ENCODE data around the gene CLIC1. TPM values are rescaled to one million over a fixed set of nuclear protein-coding genes. Genes with fewer than 3 reads are reported as not detected.

Gene CLIC1
- total RNA-seq, 4 donors from 2014 or later = 191 to 427 (median 276) TPM

- Histone ChIP-seq H3K4me1 (peaks cover 0 to 15% (median 1%) of the 10 kb centered on the region in 3 donors), H3K36me3 (peaks cover 0 to 25% of the 10 kb centered on the region in 2 donors), H3K27me3 (no peaks in the 10 kb centered on the region), H3K27ac (no peak overlapping the region), H3K9me3 (no peaks in the 10 kb centered on the region), H3K4me3 (no peak overlapping the region)
- ATAC-seq = no peak
- TF ChIP-seq POLR2A (IDR thresholded peaks at IDR 0.05) (no peak), POLR2AphosphoS5 (IDR thresholded peaks at IDR 0.05) (no peak)
- 92 to 94% methylated on average over 6 to 7 of the region's 8 CpGs for WGBS, 2 donors (ENCODE audit: low coverage in 1 of 2)
These were observed 25.0 kb upstream of the CLIC1 start for GRCh38 chr6:31761343-31761742.

- TF ChIP-seq EP300 (IDR thresholded peaks at IDR 0.05) = no peak
- no peak for TF ChIP-seq POLR2AphosphoS5 (IDR thresholded peaks at IDR 0.05)
- Histone ChIP-seq H3K4me3 (no peak overlapping the region), H3K36me3 (peaks cover 0 to 25% of the 10 kb centered on the region in 2 donors), H3K9me3 (no peaks in the 10 kb centered on the region), H3K4me1 (peaks cover 0 to 10% (median 0%) of the 10 kb centered on the region in 3 donors), H3K27me3 (no peaks in the 10 kb centered on the region), H3K27ac (no peak overlapping the region)
- WGBS, 2 donors (ENCODE audit: low coverage in 1 of 2) = 95 to 96% methylated on average over 3 to 4 of the region's 5 CpGs
- no peak for ATAC-seq
These were observed 24.5 kb upstream of the CLIC1 start for GRCh38 chr6:31760790-31761189.

GRCh38 chr6:31758281-31758680 lies 22.0 kb upstream of the CLIC1 start:
- no peak for ATAC-seq
- H3K36me3 ChIP-seq = peaks cover 0 to 25% of the 10 kb centered on the region in 2 donors
- peaks cover 0 to 2% (median 0%) of the 10 kb centered on the region in 3 donors for H3K4me1 ChIP-seq
- H3K27ac ChIP-seq = no peak overlapping the region
- 100% methylated on average over 1 to 2 of the region's 2 CpGs for WGBS, 2 donors (ENCODE audit: low coverage in 1 of 2)
- H3K27me3 ChIP-seq = no peaks in the 10 kb centered on the region
- H3K4me3 ChIP-seq = no peak overlapping the region
- TF ChIP-seq POLR2A (IDR thresholded peaks at IDR 0.05) (no peak), POLR2AphosphoS5 (IDR thresholded peaks at IDR 0.05) (no peak), EP300 (IDR thresholded peaks at IDR 0.05) (no peak)
- TF ChIP-seq, protein P1, sequence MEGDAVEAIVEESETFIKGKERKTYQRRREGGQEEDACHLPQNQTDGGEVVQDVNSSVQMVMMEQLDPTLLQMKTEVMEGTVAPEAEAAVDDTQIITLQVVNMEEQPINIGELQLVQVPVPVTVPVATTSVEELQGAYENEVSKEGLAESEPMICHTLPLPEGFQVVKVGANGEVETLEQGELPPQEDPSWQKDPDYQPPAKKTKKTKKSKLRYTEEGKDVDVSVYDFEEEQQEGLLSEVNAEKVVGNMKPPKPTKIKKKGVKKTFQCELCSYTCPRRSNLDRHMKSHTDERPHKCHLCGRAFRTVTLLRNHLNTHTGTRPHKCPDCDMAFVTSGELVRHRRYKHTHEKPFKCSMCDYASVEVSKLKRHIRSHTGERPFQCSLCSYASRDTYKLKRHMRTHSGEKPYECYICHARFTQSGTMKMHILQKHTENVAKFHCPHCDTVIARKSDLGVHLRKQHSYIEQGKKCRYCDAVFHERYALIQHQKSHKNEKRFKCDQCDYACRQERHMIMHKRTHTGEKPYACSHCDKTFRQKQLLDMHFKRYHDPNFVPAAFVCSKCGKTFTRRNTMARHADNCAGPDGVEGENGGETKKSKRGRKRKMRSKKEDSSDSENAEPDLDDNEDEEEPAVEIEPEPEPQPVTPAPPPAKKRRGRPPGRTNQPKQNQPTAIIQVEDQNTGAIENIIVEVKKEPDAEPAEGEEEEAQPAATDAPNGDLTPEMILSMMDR (IDR thresholded peaks at IDR 0.05) = no peak
- H3K9me3 ChIP-seq = no peaks in the 10 kb centered on the region

- no peaks in the 10 kb centered on the region for H3K4me1 ChIP-seq
- 32 to 56% methylated on average over 6 of the region's 8 CpGs for WGBS, 2 donors (ENCODE audit: low coverage in 1 of 2)
These were observed 16.5 kb upstream of the CLIC1 start for GRCh38 chr6:31752739-31753319.

GRCh38 chr6:31750411-31751022 lies 14.2 kb upstream of the CLIC1 start:
- 84 to 98% methylated on average over 6 to 7 of the region's 7 CpGs for WGBS, 2 donors (ENCODE audit: low coverage in 1 of 2)
- H3K36me3 ChIP-seq = no peaks in the 10 kb centered on the region
- no peak overlapping the region for H3K27ac ChIP-seq
- no peaks in the 10 kb centered on the region for H3K9me3 ChIP-seq
- TF ChIP-seq POLR2AphosphoS5 (IDR thresholded peaks at IDR 0.05) (no peak), EP300 (IDR thresholded peaks at IDR 0.05) (no peak)
- peaks cover 0 to 11% (median 0%) of the 10 kb centered on the region in 3 donors for H3K4me1 ChIP-seq
- no peak for ATAC-seq
- H3K4me3 ChIP-seq = no peak overlapping the region
- H3K27me3 ChIP-seq = no peaks in the 10 kb centered on the region

More at GRCh38 chr6:31752739-31753319, 16.5 kb upstream of the CLIC1 start:
- ATAC-seq = no peak
- Histone ChIP-seq H3K36me3 (no peaks in the 10 kb centered on the region), H3K4me3 (no peak overlapping the region), H3K9me3 (no peaks in the 10 kb centered on the region), H3K27ac (no peak overlapping the region), H3K27me3 (no peaks in the 10 kb centered on the region)
- no peak for TF ChIP-seq EP300 (IDR thresholded peaks at IDR 0.05)
- TF ChIP-seq, protein P1 (IDR thresholded peaks at IDR 0.05) = no peak
- TF ChIP-seq POLR2A (IDR thresholded peaks at IDR 0.05) = no peak
- no peak for TF ChIP-seq POLR2AphosphoS5 (IDR thresholded peaks at IDR 0.05)

- Histone ChIP-seq H3K4me1 (peaks cover 0 to 11% (median 0%) of the 10 kb centered on the region in 3 donors), H3K27ac (no peak overlapping the region), H3K9me3 (no peaks in the 10 kb centered on the region), H3K4me3 (no peak overlapping the region), H3K36me3 (no peaks in the 10 kb centered on the region), H3K27me3 (no peaks in the 10 kb centered on the region)
- no peak for TF ChIP-seq EP300 (IDR thresholded peaks at IDR 0.05)
- TF ChIP-seq, protein P1 (IDR thresholded peaks at IDR 0.05) = no peak
- no peak for TF ChIP-seq POLR2AphosphoS5 (IDR thresholded peaks at IDR 0.05)
- TF ChIP-seq POLR2A (IDR thresholded peaks at IDR 0.05) = no peak
- WGBS, 2 donors (ENCODE audit: low coverage in 1 of 2) = 80 to 90% methylated on average over 2 to 5 of the region's 8 CpGs
- no peak for ATAC-seq
These were observed 13.1 kb upstream of the CLIC1 start for GRCh38 chr6:31749301-31750036.

Measured in gastroesophageal sphincter (tissue), 4 donors.